HFF-Myc (cell line): ENCODE measurements around the gene MBOAT1.

Experiments used
- DNase-seq: peaks from one replicate; pipeline ENCODE4 v3.0.0-alpha.2; 2011; ENCODE audit warnings: low read depth; ENCODE audit errors: extremely low read depth
- H3K4me3 ChIP-seq: replicated peaks from 2 replicates; pipeline ENCODE4 v1.5.1; 2011; ENCODE audit warnings: low read depth, mild to moderate bottlenecking, control low read depth, low read length
- TF ChIP-seq, protein P1 (sequence below): IDR thresholded peaks from 2 replicates; pipeline ENCODE4 v1.5.1; 2012; ENCODE audit warnings: mild to moderate bottlenecking, low read depth, low read length, control low read depth; ENCODE audit errors: missing control alignments

Gene MBOAT1

DNA sequence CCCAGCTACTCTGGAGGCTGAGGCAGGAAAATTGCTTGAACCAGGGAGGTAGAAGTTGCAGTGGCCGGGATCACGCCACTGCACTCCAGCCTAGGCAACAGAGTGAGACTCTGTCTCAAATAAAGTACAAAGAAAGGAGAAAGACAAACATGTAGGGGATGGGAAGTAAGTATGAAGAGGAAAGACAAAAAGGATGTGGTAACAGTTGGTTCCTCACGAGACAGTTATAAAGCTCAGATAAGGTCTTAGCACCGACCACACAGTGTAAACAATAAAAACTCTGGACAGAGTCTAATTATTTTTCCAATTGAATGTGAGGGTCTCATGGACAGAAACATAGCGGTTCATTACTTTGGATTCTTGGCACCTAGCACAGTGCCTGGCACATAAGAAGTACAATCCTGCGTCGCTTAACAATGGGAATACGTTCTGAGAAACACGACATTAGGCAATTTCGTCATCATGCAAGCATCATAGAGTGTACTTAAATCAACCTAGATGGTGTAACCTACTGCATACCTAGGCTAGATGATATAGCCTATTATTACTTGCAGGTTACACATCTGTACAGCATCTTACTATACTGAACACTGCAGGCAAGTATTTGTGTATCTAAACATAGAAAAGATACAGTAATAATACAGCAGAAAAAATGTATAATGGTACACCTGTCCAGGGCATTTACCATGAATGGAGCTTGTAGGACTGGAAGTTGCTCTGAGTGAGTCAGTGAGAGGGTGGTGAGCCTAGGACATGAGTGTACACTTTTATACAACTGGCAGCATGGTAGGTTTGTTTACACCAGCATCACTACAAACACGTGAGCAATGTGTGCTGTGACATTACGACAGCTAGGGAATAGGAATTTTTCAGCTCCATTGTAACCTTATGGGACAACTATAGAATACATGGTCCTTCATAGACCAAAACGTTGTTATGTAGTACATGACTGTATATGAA lies 38.2 kb downstream of the MBOAT1 start:
- TF ChIP-seq, protein P1, sequence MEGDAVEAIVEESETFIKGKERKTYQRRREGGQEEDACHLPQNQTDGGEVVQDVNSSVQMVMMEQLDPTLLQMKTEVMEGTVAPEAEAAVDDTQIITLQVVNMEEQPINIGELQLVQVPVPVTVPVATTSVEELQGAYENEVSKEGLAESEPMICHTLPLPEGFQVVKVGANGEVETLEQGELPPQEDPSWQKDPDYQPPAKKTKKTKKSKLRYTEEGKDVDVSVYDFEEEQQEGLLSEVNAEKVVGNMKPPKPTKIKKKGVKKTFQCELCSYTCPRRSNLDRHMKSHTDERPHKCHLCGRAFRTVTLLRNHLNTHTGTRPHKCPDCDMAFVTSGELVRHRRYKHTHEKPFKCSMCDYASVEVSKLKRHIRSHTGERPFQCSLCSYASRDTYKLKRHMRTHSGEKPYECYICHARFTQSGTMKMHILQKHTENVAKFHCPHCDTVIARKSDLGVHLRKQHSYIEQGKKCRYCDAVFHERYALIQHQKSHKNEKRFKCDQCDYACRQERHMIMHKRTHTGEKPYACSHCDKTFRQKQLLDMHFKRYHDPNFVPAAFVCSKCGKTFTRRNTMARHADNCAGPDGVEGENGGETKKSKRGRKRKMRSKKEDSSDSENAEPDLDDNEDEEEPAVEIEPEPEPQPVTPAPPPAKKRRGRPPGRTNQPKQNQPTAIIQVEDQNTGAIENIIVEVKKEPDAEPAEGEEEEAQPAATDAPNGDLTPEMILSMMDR: no peak
- H3K4me3 ChIP-seq: no peak overlapping the region
- no peak for DNase-seq

DNA sequence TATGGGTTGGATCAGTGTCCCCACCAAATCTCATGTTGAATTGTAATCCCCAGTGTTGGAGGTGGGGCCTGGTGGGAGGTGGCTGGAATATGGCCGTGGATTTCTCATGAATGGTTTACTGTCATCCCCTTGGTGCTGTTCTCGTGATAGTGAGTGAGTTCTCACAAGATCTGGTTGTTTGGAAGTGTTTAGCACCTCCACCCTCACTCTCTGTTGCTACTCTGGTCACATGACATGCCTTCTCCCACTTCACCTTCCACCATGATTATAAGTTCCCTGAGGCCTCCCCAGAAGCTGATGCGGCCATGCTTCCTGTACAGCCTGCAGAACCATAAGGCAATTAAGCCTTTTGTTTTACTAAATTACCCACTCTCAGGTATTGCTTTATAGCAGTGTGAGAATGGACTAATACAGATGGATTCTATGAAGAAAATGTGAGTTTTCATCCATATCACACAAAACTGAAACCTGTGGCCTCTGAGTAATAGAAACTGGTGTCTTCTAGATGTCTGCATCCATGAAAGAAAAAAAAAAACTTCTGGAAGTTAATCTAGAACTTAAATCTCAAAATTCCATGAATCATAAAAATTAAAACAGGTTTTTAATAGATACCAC lies 39.3 kb downstream of the MBOAT1 start:
- no peak overlapping the region for H3K4me3 ChIP-seq
- DNase-seq: no peak
- TF ChIP-seq, protein P1: no peak

DNA sequence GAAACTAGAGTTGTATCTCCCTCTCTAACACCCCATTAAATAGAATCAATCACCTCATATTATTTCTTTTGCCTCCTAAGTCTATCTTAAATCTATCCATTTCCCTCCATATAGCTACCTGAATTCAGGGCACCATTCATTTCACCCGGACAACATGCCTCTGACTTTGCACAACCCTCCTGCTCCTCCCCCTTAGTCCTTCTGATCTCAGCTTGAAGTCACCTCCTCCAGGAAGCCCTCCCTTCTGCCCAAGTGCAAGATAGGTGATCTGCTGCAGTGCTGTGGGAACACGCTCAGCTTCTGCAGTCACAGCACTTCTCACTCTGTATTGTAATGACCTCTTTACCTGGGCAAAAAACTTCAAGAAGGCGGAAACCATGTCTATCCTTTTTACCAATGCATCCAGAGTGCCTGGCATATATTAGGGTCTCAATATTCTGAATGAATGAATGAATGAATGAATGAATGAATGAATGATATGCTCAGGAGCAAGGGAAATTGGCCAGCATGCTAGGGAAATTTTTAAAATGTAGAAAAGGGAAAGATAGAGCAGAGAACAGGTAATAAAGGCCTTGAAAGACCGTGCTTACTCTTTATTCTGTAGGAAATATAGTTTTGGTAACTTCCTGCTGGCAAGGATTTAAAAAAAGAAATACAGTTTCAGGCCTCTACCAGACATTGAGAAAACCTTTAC lies 41.7 kb downstream of the MBOAT1 start:
- no peak for DNase-seq
- TF ChIP-seq, protein P1: no peak
- H3K4me3 ChIP-seq: no peak overlapping the region

DNA sequence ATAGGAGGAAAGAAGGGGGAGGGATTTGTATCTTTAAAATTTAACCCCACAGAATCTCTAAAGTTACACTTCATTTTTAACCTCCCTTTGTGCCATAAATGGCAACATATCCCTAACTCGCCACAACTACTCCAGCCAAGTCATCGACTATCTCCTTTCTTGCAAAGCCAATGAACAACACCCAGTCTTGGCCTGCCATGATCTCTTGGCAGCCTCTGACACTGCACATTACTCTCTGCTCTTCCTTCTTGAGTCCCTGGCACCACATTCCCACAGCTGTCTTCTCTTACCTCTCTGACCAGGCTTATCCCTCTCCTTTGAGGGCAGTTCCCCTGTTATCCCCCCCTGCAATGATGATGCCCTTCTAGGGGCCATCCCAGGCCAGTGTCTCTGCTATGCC lies 42.5 kb downstream of the MBOAT1 start:
- TF ChIP-seq, protein P1: no peak
- H3K4me3 ChIP-seq: no peak overlapping the region
- no peak for DNase-seq

DNA sequence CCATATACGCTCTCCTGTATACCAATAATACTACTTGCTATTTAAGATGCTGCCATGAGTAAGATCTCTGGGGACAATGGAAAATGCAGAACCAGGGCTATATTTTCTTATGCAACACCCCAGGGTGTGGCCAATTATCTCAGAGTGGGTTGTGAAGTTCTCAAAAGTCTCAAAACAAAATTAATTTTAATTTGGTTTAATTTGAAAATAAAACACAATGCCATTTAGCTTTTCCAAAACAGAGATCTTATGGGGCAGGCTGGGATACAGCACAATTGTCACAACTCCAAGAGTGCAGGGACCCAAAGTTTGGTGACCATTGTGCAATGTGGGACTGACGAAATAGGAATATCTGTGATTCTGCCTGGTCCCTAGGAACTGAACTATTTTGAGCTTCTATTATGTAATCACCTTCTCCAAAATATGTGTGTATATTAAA lies 43.1 kb downstream of the MBOAT1 start:
- no peak for DNase-seq
- TF ChIP-seq, protein P1: no peak
- H3K4me3 ChIP-seq: no peak overlapping the region

DNA sequence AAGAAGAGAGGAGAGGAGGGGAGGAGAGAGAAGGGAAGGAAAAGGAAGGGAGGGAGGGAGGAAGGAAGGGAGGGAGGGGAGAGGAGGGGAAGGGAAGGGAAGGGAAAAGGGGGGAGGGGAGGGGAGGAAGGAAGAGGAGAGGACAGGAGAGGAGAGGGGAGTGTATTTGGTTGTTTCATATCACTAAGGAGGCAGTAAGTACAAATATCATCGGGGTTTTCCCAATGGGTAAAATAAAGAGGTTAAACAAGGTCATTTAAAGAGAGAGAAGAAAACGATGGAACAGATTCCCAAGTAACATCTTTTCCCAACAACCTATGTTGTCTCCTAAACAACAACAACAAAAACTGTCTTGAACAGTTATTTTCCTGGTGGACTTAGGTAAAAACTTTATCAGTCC lies 43.6 kb downstream of the MBOAT1 start:
- no peak for DNase-seq
- TF ChIP-seq, protein P1: no peak
- no peak overlapping the region for H3K4me3 ChIP-seq
